ENCODE measurements around the gene PLEKHA6.

DNA sequence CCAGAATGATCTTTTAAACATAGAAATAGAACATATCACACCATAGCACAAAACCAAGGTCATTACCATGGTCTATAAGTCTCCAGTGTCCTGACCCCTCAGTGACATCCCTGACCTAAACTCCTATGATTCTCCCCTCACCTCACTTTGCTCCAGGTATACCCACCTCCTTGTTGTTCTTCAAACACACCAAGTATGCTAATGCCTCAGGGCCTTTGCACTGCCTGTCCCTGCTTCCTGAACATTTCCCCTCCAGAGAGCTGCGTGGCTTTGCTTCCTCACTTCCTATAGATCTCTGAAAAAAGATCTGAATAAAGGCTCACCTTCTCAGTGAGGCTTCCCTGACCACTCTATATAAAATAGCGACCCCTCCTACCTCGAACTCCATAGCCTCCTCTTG lies 147.0 kb downstream of the PLEKHA6 start:
- TF ChIP-seq MAFK (IDR thresholded peaks at IDR 0.05; ENCODE audit: low read depth, low read length) (no peak), EZH2 (IDR thresholded peaks at IDR 0.05; ENCODE audit: low read depth, low read length, severe bottlenecking) (no peak), KDM1A (IDR thresholded peaks at IDR 0.05; ENCODE audit: borderline replicate concordance, low read length) (peak; percentile 44; the same call in 1 of the 2 replicates), POLR2A (IDR thresholded peaks at IDR 0.05; ENCODE audit: control extremely low read depth in 1 of 2, low read depth in 2 of 2, low read length in 2 of 2) (no peak), CEBPB (IDR thresholded peaks at IDR 0.05; ENCODE audit: low read depth, low read length) (no peak), RBBP5 (IDR thresholded peaks at IDR 0.05; ENCODE audit: borderline replicate concordance, low read depth, low read length) (no peak), HDAC6 (IDR thresholded peaks at IDR 0.05; ENCODE audit: low read depth, low read length) (no peak), ZNF274 (IDR thresholded peaks at IDR 0.05; ENCODE audit: borderline replicate concordance, extremely low read depth, low read length) (no peak), SP1 (IDR thresholded peaks at IDR 0.05; ENCODE audit: low read depth, low read length) (no peak), EP300 (IDR thresholded peaks at IDR 0.05; ENCODE audit: borderline replicate concordance in 1 of 2, low read depth in 2 of 2, low read length in 2 of 2) (no peak)
- TF ChIP-seq, protein P1, sequence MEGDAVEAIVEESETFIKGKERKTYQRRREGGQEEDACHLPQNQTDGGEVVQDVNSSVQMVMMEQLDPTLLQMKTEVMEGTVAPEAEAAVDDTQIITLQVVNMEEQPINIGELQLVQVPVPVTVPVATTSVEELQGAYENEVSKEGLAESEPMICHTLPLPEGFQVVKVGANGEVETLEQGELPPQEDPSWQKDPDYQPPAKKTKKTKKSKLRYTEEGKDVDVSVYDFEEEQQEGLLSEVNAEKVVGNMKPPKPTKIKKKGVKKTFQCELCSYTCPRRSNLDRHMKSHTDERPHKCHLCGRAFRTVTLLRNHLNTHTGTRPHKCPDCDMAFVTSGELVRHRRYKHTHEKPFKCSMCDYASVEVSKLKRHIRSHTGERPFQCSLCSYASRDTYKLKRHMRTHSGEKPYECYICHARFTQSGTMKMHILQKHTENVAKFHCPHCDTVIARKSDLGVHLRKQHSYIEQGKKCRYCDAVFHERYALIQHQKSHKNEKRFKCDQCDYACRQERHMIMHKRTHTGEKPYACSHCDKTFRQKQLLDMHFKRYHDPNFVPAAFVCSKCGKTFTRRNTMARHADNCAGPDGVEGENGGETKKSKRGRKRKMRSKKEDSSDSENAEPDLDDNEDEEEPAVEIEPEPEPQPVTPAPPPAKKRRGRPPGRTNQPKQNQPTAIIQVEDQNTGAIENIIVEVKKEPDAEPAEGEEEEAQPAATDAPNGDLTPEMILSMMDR (IDR thresholded peaks at IDR 0.05; ENCODE audit: control extremely low read depth in 1 of 3, insufficient read depth in 1 of 3, low read depth in 1 of 3, low read length in 3 of 3) = no peak
- TF ChIP-seq, protein P2, sequence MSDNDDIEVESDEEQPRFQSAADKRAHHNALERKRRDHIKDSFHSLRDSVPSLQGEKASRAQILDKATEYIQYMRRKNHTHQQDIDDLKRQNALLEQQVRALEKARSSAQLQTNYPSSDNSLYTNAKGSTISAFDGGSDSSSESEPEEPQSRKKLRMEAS (IDR thresholded peaks at IDR 0.05) = no peak
